Mesodermal cell (in vitro differentiated cells): ENCODE results near the gene SCN2B.

Experiments used
- H3K27ac ChIP-seq: 2 replicates; pipeline ENCODE4 v1.7.0; 2013; ENCODE audit warnings: mild to moderate bottlenecking, low read depth, low read length, moderate library complexity; ENCODE audit not compliant: severe bottlenecking
- H3K36me3 ChIP-seq: 2 replicates; pipeline ENCODE4 v1.7.1; 2013; ENCODE audit warnings: mild to moderate bottlenecking, low read length, moderate library complexity; ENCODE audit not compliant: control insufficient read depth, insufficient read depth
- H3K4me1 ChIP-seq: one replicate; pipeline ENCODE4 v1.7.1; 2013; ENCODE audit warnings: mild to moderate bottlenecking, low read length; ENCODE audit not compliant: insufficient read depth, control insufficient read depth, poor library complexity, severe bottlenecking
- H3K4me3 ChIP-seq: 2 replicates; pipeline ENCODE4 v1.7.0; 2013; ENCODE audit warnings: low read length, control low read depth, mild to moderate bottlenecking; ENCODE audit not compliant: insufficient read depth, poor library complexity, severe bottlenecking; ENCODE audit errors: extremely low read depth
- H3K9me3 ChIP-seq: 2 replicates; pipeline ENCODE4 v1.7.1; 2013; ENCODE audit warnings: mild to moderate bottlenecking, low read length, moderate library complexity; ENCODE audit not compliant: control insufficient read depth
- WGBS, 2 experiments: methylation state at CpG; one replicate each; pipeline ENCODE4 v1.1.5; 2013; ENCODE audit warnings: missing lambda C conversion rate in 2 of 2; ENCODE audit not compliant: insufficient coverage in 2 of 2; 5-methylcytosine and 5-hydroxymethylcytosine counted together

The SCN2B gene

GRCh38 chr11:118115048-118115447, 61.4 kb downstream of the SCN2B start:
- no peak overlapping the region for H3K27ac ChIP-seq
- 96 to 98% methylated on average over 7 of the region's 7 CpGs for WGBS, 2 experiments
- H3K4me1 ChIP-seq, result no peaks in the 10 kb centered on the region
- H3K36me3 ChIP-seq, result no peaks in the 10 kb centered on the region
- H3K4me3 ChIP-seq, result no peak overlapping the region
- no peaks in the 10 kb centered on the region for H3K9me3 ChIP-seq

- no peak overlapping the region for H3K27ac ChIP-seq
- no peaks in the 10 kb centered on the region for H3K9me3 ChIP-seq
- H3K4me3 ChIP-seq, result no peak overlapping the region
- H3K36me3 ChIP-seq, result no peaks in the 10 kb centered on the region
- H3K4me1 ChIP-seq, result no peaks in the 10 kb centered on the region
- WGBS, 2 experiments, result no CpG with 5 or more reads among the region's 1 CpG
Measured at GRCh38 chr11:118114266-118114665, 62.2 kb downstream of the SCN2B start.

- Histone ChIP-seq H3K27ac (no peak overlapping the region), H3K9me3 (no peaks in the 10 kb centered on the region), H3K4me3 (no peak overlapping the region), H3K36me3 (no peaks in the 10 kb centered on the region), H3K4me1 (no peaks in the 10 kb centered on the region)
- WGBS, 2 experiments, result 89 to 95% methylated on average over 7 to 9 of the region's 11 CpGs
Measured at GRCh38 chr11:118112711-118113430, 63.6 kb downstream of the SCN2B start.
